ENCODE data around the gene CCNA1. TPM values are rescaled to one million over a fixed set of nuclear protein-coding genes. Genes with fewer than 3 reads are reported as not detected.

The CCNA1 gene
- 0.36 and 0.47 TPM in 2 replicates for polyA plus RNA-seq (2013)

DNA sequence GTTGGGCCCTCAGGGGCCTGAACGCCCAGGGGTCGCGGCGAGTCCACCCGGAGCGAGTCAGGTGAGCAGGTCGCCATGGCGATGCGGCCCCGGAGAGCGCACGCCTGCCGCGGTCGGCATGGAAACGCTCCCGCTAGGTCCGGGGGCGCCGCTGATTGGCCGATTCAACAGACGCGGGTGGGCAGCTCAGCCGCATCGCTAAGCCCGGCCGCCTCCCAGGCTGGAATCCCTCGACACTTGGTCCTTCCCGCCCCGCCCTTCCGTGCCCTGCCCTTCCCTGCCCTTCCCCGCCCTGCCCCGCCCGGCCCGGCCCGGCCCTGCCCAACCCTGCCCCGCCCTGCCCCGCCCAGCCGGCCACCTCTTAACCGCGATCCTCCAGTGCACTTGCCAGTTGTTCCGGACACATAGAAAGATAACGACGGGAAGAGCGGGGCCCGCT lies at the start of gene CCNA1:
CCNA1 (plus strand) TSS at position 390 of the 439 bp plus-strand sequence. CDS start 562 bp downstream, outside the sequence.
- no peak within 1 kb of the TSS for H2BK12ac ChIP-seq (ENCODE audit: low read length)
- no peak within 1 kb of the TSS for H3K18ac ChIP-seq (ENCODE audit: low read length)
- no peak within 1 kb of the TSS for H2BK5ac ChIP-seq (ENCODE audit: low read depth, low read length, poor library complexity)
- H4K8ac ChIP-seq (ENCODE audit: low read depth, low read length): no peak within 1 kb of the TSS
- no peak within 1 kb of the TSS for H2BK120ac ChIP-seq (ENCODE audit: insufficient read depth, low read length, poor library complexity)
- H3K14ac ChIP-seq (ENCODE audit: low read length): no peak within 1 kb of the TSS
- no peak within 1 kb of the TSS for H3K27ac ChIP-seq (ENCODE audit: low read depth, low read length)
- H3K79me1 ChIP-seq (ENCODE audit: low read length): no peaks in the 10 kb centered on the region
- H4K91ac ChIP-seq (ENCODE audit: low read depth, low read length): no peak within 1 kb of the TSS
- no peak within 1 kb of the TSS for H4K12ac ChIP-seq (ENCODE audit: low read depth, low read length)
- H3K23ac ChIP-seq (ENCODE audit: low read length): no peak within 1 kb of the TSS
- H3K4me3 ChIP-seq (ENCODE audit: low read depth, low read length): peak within 1 kb of the TSS; percentile 78
- H3K9me3 ChIP-seq (ENCODE audit: insufficient read depth, low read depth, low read length): peaks cover 3% of the 10 kb centered on the region
- no peak within 1 kb of the TSS for H2AK5ac ChIP-seq (ENCODE audit: low read length)
- H3K4me1 ChIP-seq (ENCODE audit: control insufficient read depth in 1 of 2, insufficient read depth in 2 of 2, low read length in 2 of 2): peaks cover 9 to 10% of the 10 kb centered on the region in 2 experiments
- no peak within 1 kb of the TSS for H3K9ac ChIP-seq (ENCODE audit: low read length)
- H2AFZ ChIP-seq (ENCODE audit: insufficient read depth, low read length, poor library complexity): peak within 1 kb of the TSS; percentile 72
- no peak within 1 kb of the TSS for H3K4ac ChIP-seq (ENCODE audit: low read depth, low read length)
- no peaks in the 10 kb centered on the region for H3K36me3 ChIP-seq (ENCODE audit: control insufficient read depth in 1 of 2, insufficient read depth in 2 of 2, low read length in 2 of 2)
- WGBS (ENCODE audit: extremely low coverage, insufficient coverage, insufficient read length): no CpG with 5 or more reads among the region's 46 CpGs
- H3K27me3 ChIP-seq (ENCODE audit: insufficient read depth, low read length): peaks cover 38% of the 10 kb centered on the region
- H3K79me2 ChIP-seq (ENCODE audit: control insufficient read depth, insufficient read depth, low read length, poor library complexity): peaks cover 4% of the 10 kb centered on the region
- H3K4me2 ChIP-seq (ENCODE audit: low read length): peak within 1 kb of the TSS; percentile 96
- DNase-seq: no peak

DNA sequence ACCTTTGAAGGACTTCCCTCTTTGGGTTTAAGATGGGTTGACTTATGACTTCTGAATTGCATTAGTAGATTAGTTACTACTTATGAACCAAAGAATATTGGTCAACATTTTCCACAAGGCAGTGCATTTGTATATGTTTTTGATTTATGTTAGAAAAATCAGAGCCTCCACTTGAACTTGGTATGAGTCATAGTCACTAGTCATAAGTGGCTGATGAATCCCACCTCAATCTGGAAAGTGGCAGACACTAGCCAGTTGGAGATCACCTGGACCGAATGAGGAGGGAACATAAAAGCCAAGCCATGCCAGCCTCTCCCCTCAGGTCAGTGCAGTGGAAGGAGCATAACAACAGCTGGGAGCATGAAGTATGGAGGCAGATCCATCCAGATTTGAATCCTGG lies 46.8 kb upstream of the CCNA1 start:
- Histone ChIP-seq H4K8ac (ENCODE audit: low read depth, low read length) (no peak overlapping the region), H2AFZ (ENCODE audit: insufficient read depth, low read length, poor library complexity) (no peak overlapping the region), H3K4me3 (ENCODE audit: low read depth, low read length) (no peak overlapping the region), H3K4ac (ENCODE audit: low read depth, low read length) (no peak overlapping the region), H3K9ac (ENCODE audit: low read length) (no peak overlapping the region), H3K4me2 (ENCODE audit: low read length) (no peak overlapping the region), H2BK120ac (ENCODE audit: insufficient read depth, low read length, poor library complexity) (no peak overlapping the region), H3K36me3 (ENCODE audit: control insufficient read depth in 1 of 2, insufficient read depth in 2 of 2, low read length in 2 of 2) (no peaks in the 10 kb centered on the region), H3K14ac (ENCODE audit: low read length) (no peak overlapping the region), H2BK12ac (ENCODE audit: low read length) (no peak overlapping the region), H3K79me1 (ENCODE audit: low read length) (no peaks in the 10 kb centered on the region), H3K27me3 (ENCODE audit: insufficient read depth, low read length) (no peaks in the 10 kb centered on the region), H4K91ac (ENCODE audit: low read depth, low read length) (no peak overlapping the region), H3K79me2 (ENCODE audit: control insufficient read depth, insufficient read depth, low read length, poor library complexity) (no peaks in the 10 kb centered on the region), H3K4me1 (ENCODE audit: control insufficient read depth in 1 of 2, insufficient read depth in 2 of 2, low read length in 2 of 2) (no peaks in the 10 kb centered on the region), H3K27ac (ENCODE audit: low read depth, low read length) (no peak overlapping the region), H3K9me3 (ENCODE audit: insufficient read depth, low read depth, low read length) (no peaks in the 10 kb centered on the region), H3K23ac (ENCODE audit: low read length) (no peak overlapping the region), H2BK5ac (ENCODE audit: low read depth, low read length, poor library complexity) (no peak overlapping the region), H3K18ac (ENCODE audit: low read length) (no peak overlapping the region), H4K12ac (ENCODE audit: low read depth, low read length) (no peak overlapping the region), H2AK5ac (ENCODE audit: low read length) (no peak overlapping the region)
- no CpG with 5 or more reads among the region's 1 CpG for WGBS (ENCODE audit: extremely low coverage, insufficient coverage, insufficient read length)
- DNase-seq: no peak

GRCh38 chr13:36395280-36395679 lies 37.0 kb upstream of the CCNA1 start:
- H2BK5ac ChIP-seq (ENCODE audit: low read depth, low read length, poor library complexity): no peak overlapping the region
- H2AK5ac ChIP-seq (ENCODE audit: low read length): no peak overlapping the region
- no peak overlapping the region for H3K4ac ChIP-seq (ENCODE audit: low read depth, low read length)
- no CpG with 5 or more reads among the region's 2 CpGs for WGBS (ENCODE audit: extremely low coverage, insufficient coverage, insufficient read length)
- H3K14ac ChIP-seq (ENCODE audit: low read length): no peak overlapping the region
- no peaks in the 10 kb centered on the region for H3K9me3 ChIP-seq (ENCODE audit: insufficient read depth, low read depth, low read length)
- H3K4me1 ChIP-seq (ENCODE audit: control insufficient read depth in 1 of 2, insufficient read depth in 2 of 2, low read length in 2 of 2): no peaks in the 10 kb centered on the region
- H2BK12ac ChIP-seq (ENCODE audit: low read length): no peak overlapping the region
- no peaks in the 10 kb centered on the region for H3K36me3 ChIP-seq (ENCODE audit: control insufficient read depth in 1 of 2, insufficient read depth in 2 of 2, low read length in 2 of 2)
- no peak overlapping the region for H3K23ac ChIP-seq (ENCODE audit: low read length)
- no peak overlapping the region for H2BK120ac ChIP-seq (ENCODE audit: insufficient read depth, low read length, poor library complexity)
- no peak overlapping the region for H3K18ac ChIP-seq (ENCODE audit: low read length)
- no peaks in the 10 kb centered on the region for H3K79me2 ChIP-seq (ENCODE audit: control insufficient read depth, insufficient read depth, low read length, poor library complexity)
- H3K9ac ChIP-seq (ENCODE audit: low read length): no peak overlapping the region
- H2AFZ ChIP-seq (ENCODE audit: insufficient read depth, low read length, poor library complexity): no peak overlapping the region
- no peak overlapping the region for H3K27ac ChIP-seq (ENCODE audit: low read depth, low read length)
- H3K4me3 ChIP-seq (ENCODE audit: low read depth, low read length): no peak overlapping the region
- H3K4me2 ChIP-seq (ENCODE audit: low read length): no peak overlapping the region
- no peaks in the 10 kb centered on the region for H3K27me3 ChIP-seq (ENCODE audit: insufficient read depth, low read length)
- H4K12ac ChIP-seq (ENCODE audit: low read depth, low read length): no peak overlapping the region
- no peaks in the 10 kb centered on the region for H3K79me1 ChIP-seq (ENCODE audit: low read length)
- no peak overlapping the region for H4K8ac ChIP-seq (ENCODE audit: low read depth, low read length)
- no peak overlapping the region for H4K91ac ChIP-seq (ENCODE audit: low read depth, low read length)
- peak; percentile 4 to 62 for DNase-seq

- Histone ChIP-seq H3K9me3 (ENCODE audit: insufficient read depth, low read depth, low read length) (no peaks in the 10 kb centered on the region), H3K79me1 (ENCODE audit: low read length) (no peaks in the 10 kb centered on the region), H2AFZ (ENCODE audit: insufficient read depth, low read length, poor library complexity) (no peak overlapping the region), H4K91ac (ENCODE audit: low read depth, low read length) (no peak overlapping the region), H3K4ac (ENCODE audit: low read depth, low read length) (no peak overlapping the region), H2BK12ac (ENCODE audit: low read length) (no peak overlapping the region), H3K4me1 (ENCODE audit: control insufficient read depth in 1 of 2, insufficient read depth in 2 of 2, low read length in 2 of 2) (no peaks in the 10 kb centered on the region), H4K12ac (ENCODE audit: low read depth, low read length) (no peak overlapping the region), H3K4me3 (ENCODE audit: low read depth, low read length) (no peak overlapping the region), H3K23ac (ENCODE audit: low read length) (no peak overlapping the region), H3K27ac (ENCODE audit: low read depth, low read length) (no peak overlapping the region), H4K8ac (ENCODE audit: low read depth, low read length) (no peak overlapping the region), H3K27me3 (ENCODE audit: insufficient read depth, low read length) (no peaks in the 10 kb centered on the region), H2BK120ac (ENCODE audit: insufficient read depth, low read length, poor library complexity) (no peak overlapping the region), H3K36me3 (ENCODE audit: control insufficient read depth in 1 of 2, insufficient read depth in 2 of 2, low read length in 2 of 2) (no peaks in the 10 kb centered on the region), H3K18ac (ENCODE audit: low read length) (no peak overlapping the region), H3K4me2 (ENCODE audit: low read length) (no peak overlapping the region), H3K14ac (ENCODE audit: low read length) (no peak overlapping the region), H2AK5ac (ENCODE audit: low read length) (no peak overlapping the region), H3K9ac (ENCODE audit: low read length) (no peak overlapping the region), H3K79me2 (ENCODE audit: control insufficient read depth, insufficient read depth, low read length, poor library complexity) (no peaks in the 10 kb centered on the region), H2BK5ac (ENCODE audit: low read depth, low read length, poor library complexity) (no peak overlapping the region)
- no peak for DNase-seq
- no CpG with 5 or more reads among the region's 1 CpG for WGBS (ENCODE audit: extremely low coverage, insufficient coverage, insufficient read length)
These were observed 27.1 kb upstream of the CCNA1 start for GRCh38 chr13:36405151-36405550.

All from trophoblast cell (in vitro differentiated cells and primary cell).